Stimulated activated CD4-positive, alpha-beta T cell treated with anti-CD3 and anti-CD28 coated beads, Interleukin-4, amount 100 ng/mL, for 1 hour (primary cell): ENCODE measurements around the gene TSPAN32.
A peak's percentile ranks its signal among the peaks of the same experiment; 100 is the strongest.

ENCODE experiments used
- DNase-seq: peaks from one replicate; pipeline ENCODE4 v3.0.0-alpha.2; 2020

TSPAN32 gene, protein sequence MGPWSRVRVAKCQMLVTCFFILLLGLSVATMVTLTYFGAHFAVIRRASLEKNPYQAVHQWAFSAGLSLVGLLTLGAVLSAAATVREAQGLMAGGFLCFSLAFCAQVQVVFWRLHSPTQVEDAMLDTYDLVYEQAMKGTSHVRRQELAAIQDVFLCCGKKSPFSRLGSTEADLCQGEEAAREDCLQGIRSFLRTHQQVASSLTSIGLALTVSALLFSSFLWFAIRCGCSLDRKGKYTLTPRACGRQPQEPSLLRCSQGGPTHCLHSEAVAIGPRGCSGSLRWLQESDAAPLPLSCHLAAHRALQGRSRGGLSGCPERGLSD

GRCh38 chr11:2301631-2302305 is at the start of gene TSPAN32, which contains the start of gene C11orf21:
Gene TSPAN32 (plus strand): TSS chr11:2302013. CDS start chr11:2302150, 137 bp downstream.
Gene C11orf21 (minus strand): TSS chr11:2301918. CDS start chr11:2301808, 110 bp downstream.
- peak; percentile 51 for DNase-seq

DNA sequence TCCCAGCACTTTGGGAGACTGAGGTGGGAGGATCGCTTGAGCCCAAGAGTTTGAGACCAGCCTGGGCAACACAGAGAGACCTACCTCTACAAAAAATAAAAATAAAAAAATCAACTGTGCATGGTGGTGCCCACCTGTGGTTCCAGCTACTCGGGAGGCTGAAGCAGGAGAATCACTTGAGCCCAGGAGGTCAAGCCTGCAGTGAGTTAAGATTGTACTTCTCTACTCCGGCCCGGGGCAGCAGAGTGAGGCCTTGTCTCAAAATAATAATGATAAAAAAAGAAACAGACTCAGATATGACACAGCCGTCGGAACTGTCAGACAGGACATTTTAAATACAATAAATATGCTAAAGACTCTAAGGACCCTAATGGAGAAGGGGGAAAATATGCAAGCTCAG is 49.8 kb upstream of the TSPAN32 start:
- DNase-seq: no peak

GRCh38 chr11:2256293-2256913 is 45.4 kb upstream of the TSPAN32 start:
- DNase-seq: no peak

GRCh38 chr11:2256951-2257700 is 44.7 kb upstream of the TSPAN32 start:
- no peak for DNase-seq

GRCh38 chr11:2258501-2259465 is 43.0 kb upstream of the TSPAN32 start:
- DNase-seq: no peak

DNA sequence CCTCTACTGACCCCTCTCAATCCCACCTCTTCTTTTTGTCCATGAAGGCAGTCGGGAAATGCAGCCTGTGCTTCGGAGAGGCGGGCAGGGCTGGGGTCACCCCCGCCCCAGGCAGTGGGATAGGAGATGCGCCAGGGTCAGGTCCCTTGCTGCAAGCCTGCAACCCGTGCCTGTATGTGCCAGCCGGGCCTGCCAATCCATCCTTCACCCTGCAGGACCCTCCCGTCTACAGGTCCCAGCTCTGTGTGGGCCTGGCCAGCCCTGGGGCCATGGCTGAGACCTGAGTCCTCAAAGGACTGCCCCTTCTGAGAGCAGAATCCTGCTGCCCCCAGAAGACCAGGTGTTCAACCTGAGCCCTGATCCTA is 42.4 kb upstream of the TSPAN32 start:
- no peak for DNase-seq

DNA sequence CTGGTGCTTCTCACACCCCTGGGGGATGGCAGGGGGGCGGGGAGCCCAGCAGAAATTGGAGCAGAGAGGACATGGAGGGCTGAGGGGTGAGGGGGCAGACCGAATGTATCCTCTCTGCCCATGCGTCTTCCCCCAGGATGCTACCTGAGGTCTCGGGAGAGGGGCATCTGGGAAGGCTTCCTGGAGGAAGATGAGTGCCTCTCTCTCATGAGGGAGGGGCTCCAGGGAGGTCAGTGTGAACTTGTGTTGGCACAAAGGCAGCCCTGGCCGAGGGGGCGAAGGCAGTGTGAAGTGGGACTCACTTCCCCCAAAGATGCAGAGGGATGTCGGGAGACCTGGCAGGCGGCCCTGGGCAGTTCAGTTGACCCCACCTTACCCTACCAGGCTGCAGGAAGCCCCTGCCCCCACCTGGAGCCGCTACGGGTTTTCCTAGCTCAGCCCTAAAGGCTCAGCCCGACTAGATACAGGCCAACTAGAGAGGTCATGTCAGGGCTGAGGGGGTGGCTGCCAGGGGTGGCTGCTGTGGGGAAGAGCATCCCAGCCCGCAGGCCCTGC is 41.8 kb upstream of the TSPAN32 start:
- no peak for DNase-seq

- no peak for DNase-seq
These were observed 41.1 kb upstream of the TSPAN32 start for GRCh38 chr11:2260491-2261364.

- no peak for DNase-seq
These were observed 40.2 kb upstream of the TSPAN32 start for GRCh38 chr11:2261436-2262230.

GRCh38 chr11:2262301-2263070 is 39.3 kb upstream of the TSPAN32 start:
- no peak for DNase-seq

DNA sequence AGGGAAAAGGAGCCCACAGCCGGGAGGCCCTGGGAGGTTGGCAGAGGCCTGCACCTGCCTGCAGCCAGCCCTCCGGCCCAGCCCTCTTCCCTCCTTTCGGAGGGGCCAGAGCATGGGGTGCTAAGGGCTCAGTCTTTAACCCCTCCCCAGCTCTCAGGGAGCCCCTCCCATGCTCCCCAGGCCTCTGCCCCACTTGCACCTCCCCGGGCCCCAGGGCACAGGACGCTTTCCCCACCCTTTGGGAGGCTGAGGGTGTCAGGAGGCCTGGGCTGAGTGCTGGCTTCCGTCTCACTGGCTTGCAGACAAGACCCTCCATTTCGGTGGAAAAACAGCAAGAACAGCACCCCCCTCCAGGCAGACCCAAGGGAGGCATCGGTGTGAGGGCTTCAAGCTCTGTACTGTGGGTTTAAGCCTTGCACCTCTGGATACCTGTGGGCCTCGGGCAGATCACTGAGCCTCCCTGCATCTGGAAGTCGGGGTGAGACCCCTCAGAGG is 38.7 kb upstream of the TSPAN32 start:
- DNase-seq: no peak

- DNase-seq: no peak
These were observed 38.0 kb upstream of the TSPAN32 start for GRCh38 chr11:2263724-2264360.

- no peak for DNase-seq
These were observed 37.3 kb upstream of the TSPAN32 start for GRCh38 chr11:2264366-2265053.

GRCh38 chr11:2265396-2265795 is 36.4 kb upstream of the TSPAN32 start:
- DNase-seq: peak; percentile 26

GRCh38 chr11:2265854-2266585 is 35.8 kb upstream of the TSPAN32 start:
- DNase-seq: no peak

GRCh38 chr11:2266586-2267305 is 35.1 kb upstream of the TSPAN32 start:
- no peak for DNase-seq
